Measurements from ENCODE around the gene PRRG2. TPM values are rescaled to one million over a fixed set of nuclear protein-coding genes. Genes with fewer than 3 reads are reported as not detected.

Gene PRRG2
- polyA plus RNA-seq, 1 donor = 0.18 TPM

DNA sequence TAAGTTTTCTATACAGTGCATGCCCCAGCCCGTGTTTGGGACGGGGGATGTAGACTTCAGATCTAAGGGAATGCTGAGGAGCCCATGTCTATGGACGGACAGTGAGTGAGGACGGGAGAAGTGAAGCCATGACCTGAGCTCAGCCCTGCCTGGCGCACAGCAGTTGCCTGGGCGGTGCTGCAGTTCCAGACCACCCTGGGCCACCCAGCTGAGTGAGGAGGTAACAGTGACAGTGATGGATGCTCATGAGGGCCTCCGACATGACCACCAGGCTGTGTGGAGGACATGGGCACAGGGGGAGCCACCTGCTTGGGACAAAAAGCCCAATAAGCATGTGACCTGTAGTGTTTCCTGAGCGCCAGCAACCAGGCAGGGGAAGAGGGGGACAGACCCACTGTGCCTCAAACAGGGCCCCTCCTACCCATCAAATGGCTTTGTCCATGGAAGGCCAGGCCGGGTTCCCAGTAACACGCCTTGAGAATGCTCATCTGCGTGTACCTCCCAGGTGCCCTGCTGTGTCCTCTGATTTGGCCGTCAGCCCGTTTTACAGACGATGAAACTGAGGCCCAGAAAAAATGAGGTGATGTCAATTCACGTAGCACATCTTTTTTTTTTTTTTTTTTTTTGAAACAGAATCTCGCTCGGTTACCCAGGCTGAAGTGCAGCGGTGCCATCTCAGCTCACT, 23.3 kb upstream of the PRRG2 start:
- DNase-seq = no peak

DNA sequence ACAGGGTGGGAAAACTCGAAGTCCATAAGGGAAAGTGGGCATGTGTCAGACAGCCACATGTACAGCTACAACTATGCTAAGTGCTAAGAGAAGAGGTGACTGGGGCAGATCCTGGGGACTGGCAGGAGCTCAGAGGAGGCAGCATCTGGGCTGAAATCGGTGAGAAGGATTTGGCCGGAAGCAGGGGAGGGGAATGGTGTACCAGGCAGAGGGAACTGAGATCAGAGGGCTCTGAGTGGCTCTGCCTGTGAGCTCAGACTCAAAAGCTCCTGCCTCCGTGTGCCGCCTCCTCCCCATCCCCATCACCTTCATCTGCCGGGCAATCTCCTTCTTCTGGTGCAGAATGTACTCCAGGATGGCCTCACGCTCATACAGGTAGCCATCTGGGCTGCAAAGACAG, 22.5 kb upstream of the PRRG2 start:
- no peak for DNase-seq

DNA sequence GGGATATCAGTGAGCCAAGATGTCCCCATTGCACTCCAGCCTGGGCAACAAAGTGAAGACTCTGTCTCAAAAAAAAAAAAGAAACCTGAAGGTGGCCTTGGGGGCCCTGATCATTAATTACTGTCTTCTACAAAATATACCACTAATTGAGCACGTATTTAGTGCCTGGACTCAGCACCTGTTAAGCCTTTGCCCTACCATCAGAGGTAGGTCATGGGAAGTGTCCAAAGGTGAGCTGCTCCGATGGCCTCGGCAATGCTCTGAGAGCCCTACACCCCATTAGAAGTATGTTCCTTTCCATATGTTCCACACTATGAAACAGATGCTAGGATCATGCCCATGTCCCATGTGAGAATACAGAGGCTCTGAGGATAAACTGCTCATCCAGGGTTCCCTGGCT, 21.7 kb upstream of the PRRG2 start:
- DNase-seq = no peak

DNA sequence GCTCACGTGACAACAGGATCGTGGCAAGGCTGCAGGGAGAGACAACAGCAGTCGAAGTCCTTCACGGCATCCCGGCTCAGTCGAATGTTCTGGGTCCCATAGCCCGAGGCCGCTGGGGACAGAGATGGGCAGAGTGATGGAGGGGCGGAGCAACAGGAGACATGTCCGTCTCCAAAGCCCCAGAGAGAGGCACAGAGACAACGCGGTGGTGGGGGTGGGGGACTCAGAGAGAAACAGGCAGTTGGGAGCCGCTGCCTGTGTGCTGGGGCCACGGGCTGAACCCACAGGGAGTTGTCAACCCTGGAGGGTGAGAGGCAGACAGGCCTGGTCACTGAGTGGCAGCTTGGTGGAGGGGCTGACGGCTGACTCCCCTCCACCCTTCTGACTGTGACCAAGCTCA, 21.2 kb upstream of the PRRG2 start:
- no peak for DNase-seq

DNA sequence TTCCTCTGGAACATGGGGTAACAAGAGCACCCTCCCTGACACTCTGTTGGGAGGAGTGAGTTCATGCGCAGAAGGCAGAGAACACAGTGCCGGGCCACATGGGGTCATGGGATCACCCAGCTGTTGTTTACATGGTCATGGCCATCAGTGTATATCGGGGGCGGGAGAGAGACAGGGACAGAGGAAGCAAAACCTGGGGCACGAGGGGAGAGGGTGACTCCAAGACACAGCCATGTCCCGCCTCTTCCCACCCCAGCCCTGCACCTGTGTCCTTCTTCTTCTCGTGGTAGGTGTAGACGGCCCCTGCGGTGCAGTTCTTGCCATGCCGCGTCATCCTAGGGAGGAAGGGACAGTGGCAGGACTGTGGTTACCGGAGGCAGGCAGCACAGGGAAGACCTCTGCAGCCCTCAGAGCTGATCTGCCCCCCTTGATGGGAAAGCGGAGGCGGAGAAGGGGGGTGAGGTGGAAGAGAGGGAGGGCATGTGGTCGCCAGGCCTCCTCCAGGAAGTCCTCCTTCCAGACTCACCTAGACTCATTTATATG, 20.7 kb upstream of the PRRG2 start:
- no peak for DNase-seq

DNA sequence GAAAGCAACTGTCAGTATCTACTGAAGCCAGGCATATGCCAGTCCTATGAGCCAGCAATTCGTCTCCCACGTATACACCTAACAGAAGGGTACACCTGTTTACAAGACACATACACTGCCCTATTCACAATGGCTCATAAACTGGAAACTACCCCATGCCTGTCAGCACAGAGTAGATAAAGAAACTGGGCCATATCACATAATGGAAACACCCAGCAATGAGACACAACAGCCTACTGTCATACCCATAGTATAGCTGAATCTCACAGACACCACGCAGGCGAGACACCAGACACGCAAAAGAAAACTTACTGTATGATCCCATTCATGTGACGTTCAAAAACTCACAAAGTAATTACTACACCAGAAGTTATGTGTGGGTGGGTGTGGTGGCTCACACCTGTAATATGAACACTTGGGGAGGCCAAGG, 16.5 kb upstream of the PRRG2 start:
- no peak for DNase-seq

DNA sequence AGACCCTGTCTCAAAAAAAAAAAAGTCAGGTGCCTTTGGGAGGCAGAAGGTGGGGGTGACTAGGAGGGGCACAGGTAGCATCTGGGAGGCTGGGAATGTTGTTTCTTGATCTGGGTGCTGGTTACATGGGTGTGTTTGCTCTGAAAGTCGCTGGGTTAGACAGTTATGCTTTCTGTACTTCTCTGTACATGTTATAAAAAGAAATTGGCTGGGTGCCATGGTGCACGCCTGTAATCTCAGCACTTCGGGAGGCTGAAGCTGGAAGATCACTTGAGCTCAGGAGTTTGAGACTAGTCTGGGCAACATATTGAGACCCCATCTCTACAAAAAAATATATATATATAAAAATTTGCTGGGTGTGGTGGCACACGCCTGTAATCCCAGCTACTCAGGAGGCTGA, 15.9 kb upstream of the PRRG2 start:
- no peak for DNase-seq

DNA sequence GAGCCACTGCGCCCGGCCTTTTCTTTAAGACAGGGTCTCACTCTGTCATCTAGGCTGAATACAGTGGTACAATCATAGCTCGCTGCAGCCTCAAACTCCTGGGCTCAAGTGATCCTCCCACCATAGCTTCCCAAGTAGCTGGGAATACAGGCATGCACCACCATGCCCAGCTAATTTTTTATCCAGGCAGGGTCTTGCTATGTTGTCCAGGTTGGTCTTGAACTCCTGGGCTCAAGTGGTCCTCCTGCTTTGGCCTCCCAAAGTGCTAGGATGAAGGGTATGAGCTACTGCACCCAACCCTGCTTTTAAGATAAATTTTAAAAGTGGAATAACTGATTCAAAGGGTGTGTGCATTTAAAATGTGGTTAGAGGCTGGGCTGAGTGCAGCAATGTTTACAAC, 14.8 kb upstream of the PRRG2 start:
- no peak for DNase-seq

DNA sequence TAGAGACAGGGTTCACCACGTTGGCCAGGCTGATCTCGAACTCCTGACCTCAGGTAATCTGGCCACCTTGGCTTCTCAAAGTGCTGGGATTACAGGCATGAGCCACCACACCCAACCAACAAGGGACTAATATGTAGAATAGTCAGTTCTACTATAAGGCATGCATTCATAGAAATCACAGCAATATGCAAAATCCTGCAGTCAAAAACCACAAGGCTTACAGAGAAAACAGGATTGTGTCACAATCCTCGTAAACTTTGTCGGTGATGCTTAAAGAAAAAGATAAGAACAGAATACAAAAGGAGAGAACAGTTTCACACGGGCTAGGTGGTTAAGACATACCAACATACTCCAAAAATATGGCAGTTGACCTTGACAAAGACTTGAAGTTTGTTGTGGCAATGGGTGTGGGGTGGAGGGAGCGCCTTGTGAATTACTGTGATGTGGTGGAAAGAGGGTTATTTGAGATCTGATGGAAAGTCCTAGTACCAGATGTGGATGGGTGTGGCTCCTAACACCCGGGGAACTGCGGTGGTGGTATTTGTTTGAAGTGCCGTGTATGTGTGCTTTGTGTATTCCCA, 13.2 kb upstream of the PRRG2 start:
- no peak for DNase-seq

DNA sequence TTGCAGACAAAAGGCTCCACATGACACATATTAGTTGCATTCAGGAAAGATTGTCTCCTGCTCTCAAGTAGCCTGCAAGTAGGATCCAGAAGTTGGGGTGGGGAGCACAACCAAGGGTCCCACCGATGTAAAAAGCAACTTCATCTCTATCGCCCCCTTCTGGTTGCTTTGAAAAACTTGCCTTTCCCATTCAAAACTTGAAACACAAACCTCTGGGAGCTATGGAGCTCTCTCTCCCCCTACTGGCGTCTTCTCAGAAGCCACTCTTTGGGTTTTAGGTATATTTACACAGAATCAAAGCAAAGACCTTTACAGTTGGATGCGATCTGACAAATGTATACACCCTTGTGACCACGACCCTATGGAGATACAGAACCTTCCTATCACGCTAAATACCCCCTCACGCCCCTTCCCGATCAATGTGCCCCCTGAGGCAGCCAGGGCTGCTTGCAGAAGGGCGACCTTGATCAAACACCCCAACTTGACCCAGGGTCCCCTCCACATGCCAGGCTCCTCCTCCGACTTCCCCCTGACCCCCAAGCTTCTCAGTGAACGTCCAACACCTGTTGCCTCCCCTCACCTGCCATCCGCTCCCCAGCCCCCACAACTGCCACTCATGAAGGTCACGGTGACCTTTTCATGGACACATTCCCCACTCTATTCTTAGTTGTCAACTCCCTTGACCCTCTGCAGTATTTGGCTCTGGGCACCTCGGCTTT, 10.8 kb upstream of the PRRG2 start:
- peak; percentile 81 for DNase-seq

DNA sequence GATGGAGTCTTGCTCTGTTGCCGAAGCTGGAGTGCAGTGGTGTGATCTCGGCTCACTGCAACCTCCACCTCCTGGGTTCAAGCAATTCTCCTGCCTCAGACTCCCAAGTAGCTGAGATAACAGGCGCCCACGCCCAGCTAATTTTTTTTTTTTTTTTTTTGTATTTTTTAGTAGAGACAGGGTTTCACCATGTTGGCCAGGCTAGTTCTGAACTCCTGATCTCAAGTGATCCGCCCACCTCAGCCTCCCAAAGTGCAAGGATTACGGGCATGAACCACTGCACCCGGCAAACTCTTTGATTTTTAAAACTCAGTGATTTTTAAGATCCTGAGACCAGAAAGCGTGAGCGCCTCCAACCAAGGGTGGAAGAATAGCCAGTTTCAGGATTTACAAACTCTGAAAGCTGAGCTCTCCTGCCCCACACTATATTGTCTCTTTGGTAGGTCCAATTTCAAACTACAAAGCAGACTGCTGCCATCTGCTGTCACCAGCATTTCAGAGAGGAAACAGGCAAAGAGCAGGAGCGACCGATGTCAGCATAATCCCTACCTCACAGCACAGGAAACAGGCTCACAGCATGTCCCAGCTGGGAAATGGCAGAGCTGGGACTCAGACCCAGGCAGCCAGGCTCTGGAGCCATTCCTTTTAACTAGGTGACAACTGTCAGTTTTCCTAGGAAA, 10.0 kb upstream of the PRRG2 start:
- no peak for DNase-seq

DNA sequence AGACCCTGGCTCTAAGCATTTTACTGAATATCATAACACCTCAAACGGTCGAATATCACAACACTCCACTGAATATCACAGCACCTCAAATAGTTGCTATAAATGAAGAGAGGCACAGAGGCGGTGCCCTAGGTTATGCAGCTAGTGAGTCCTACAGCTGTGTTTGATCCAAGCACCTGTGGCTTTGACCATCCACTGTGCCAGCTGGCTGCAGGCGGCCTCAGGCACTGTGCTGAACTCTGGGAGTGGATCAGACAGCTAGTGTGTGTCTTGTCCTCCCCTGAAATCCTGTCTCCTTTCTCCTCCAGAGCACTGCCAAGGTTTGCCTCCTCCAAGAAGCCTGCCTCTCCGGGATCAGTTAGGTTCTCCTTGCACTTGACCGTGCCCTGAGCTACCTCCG, 8.1 kb upstream of the PRRG2 start:
- DNase-seq = no peak

DNA sequence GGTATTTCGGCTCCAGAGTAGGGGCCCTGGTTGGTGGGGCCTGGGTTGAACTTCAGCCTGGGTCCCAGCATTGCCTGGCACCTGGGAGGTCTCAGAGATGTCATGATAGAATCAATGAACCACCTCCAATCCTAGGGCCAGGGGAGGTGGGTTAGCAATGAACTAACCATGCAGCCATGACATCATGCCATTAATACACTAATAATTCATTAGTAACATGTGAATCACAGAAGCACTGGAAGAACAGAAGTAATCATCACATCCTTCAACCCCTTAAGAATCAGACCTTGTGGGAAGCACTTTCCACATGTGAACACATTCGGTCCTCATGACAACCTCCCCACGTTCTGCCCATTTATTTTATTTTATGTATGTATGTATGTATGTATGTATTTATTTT, 7.7 kb upstream of the PRRG2 start:
- no peak for DNase-seq

DNA sequence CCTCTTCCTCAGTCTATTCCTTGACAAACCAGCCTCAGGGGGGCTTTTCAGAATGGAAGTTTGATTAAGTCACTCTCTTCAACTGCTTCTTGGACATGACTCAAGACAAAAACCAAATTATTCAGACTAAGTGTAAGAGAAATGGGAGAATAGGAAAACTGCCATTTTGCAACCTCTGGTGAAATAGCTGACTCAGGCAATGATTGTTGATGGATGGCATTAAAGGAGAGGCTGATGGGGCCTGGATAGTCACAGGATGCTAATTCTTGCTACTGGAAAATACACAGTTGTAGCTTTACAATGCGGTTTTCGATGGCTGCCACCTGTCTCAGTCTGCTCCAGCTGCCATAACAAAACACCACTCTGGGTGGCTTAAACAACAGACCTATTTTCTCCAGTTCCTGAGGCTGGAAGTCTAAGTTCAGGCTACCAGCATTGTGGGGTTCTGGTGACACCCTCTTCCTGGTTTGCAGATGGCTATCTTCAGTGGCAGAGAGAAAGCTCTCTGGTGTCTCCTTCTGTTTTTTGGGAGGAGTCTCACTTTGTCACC, 6.8 kb upstream of the PRRG2 start:
- no peak for DNase-seq

DNA sequence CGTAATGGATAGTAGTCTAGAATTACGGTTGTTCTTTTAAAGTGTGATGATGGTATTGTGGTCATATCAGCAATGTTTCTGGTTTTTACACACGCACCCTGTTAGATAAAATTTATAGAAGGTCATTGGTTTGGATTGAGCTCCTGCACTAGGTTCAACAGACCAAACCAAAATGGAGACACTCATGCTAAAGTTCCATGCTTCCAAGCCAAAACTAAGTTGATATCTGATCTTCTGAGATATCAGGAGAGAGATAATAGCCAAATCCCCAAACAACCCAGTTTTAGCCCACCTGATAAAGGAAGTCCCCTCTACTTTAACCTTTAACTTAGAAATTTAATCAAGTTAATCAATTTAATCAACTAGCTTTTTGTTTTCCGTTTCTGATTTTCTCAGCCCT, 1.9 kb upstream of the PRRG2 start:
- DNase-seq = no peak

DNA sequence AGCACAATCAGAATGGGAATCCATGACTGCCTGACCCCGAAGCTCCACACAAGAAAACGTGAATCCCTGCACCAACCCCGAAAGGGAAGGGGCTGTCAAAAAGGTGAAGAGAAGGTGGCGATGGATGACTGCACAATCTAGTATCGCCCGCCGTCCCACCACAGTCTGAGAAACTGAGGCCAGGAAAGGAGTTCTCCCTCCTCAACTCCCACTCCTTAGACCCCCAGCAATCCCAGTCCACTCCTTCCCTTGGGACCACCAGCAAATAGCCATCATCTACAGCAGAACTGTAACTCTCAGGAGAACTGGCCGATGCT, 1.2 kb upstream of the PRRG2 start:
- DNase-seq = no peak

DNA sequence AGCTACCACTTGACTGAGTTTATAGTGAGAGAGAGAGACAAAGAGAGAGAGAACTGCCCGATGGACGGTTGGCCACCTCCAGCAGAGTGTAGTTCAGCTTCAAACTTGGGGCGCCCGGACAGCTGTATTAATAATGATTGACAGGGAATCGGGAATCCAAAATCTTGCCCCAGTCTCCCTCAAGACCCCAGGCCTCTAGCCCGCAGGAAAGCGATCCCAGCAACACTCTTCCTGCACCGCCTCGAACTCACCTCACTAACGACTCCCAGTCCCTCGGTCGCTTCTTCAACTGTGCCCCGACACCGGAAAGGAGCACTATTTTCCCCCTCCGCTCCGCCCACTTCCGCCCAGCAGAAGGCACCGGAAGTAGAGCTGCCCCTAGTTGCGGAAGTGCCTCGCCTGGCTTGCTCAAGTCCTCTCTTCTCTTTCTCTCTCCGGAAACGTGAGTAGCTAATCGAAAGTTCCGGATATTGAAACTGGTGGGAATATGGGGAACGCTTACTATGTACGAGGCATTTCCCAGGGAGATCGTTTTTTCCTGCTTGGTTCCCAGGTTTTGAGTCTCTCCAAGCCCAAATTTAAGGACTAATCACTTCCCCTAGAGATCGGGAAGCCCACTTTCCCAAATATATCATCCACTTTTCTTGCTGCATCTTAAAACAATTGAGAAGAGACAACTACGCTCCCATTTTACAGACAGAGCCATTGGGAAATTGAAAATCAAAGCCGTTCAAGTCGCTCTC, 681 bp upstream of the PRRG2 start, which contains the start of gene NOSIP:
Gene NOSIP (minus strand): TSS at position 293 of the 743 bp plus-strand sequence. CDS start 19,865 bp downstream, outside the sequence.
- peak; percentile 97 for DNase-seq

DNA sequence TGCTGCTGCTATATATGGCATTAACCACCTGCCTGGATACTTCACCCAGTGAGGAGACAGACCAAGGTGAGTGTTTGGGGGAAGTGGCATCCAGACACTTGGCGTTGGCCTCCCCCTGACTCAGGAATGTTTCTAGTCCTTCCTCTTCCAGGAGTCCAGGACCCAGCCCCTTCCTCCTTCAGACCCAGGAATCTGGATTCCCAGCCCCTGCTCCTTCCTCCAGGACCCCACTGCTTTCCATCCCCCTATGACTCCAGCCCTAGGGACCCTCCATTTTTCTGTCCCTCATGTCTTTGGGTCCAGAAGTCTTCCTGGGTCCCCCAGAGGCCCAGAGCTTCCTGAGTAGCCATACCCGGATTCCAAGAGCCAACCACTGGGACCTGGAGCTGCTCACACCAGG, 2.1 kb downstream of the PRRG2 start:
- no peak for DNase-seq

DNA sequence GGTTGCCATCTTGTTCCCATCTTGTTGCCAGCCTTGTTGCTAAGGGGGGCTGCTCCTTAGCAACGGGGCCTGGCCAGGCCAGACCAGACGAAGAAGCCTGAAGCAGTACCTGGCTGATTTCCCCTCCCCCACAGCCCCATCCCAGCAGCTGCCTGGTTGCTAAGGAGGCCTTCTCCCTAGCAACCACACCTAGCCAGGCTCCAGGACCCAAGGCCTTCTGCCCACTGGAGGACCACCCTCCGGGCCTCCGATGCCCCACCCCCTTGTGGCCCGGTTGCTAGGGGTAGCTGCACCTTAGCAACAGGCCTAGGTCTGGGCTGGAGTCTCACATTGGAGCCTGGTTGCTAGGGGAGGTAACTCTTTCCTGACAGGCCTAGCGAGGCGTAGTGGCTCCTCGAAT, 3.9 kb downstream of the PRRG2 start:
- no peak for DNase-seq

DNA sequence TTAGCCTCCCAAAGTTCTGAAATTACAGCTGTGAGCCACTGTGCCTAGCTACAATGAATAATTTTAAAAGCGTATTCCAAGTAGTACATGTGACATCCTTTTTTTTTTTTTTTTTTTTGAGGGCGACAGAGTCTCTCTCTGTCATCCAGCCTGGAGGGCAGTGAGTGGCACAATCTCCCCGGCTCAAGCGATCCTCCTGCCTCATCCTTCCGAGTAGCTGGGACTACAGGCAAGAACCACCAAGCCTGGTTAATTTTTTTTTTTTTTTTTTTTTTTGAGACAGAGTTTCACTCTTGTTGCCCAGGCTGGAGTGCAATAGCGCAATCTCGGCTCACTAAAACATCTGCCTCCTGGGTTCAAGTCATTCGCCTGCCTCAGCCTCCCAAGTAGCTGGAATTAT, 6.1 kb downstream of the PRRG2 start:
- no peak for DNase-seq

DNA sequence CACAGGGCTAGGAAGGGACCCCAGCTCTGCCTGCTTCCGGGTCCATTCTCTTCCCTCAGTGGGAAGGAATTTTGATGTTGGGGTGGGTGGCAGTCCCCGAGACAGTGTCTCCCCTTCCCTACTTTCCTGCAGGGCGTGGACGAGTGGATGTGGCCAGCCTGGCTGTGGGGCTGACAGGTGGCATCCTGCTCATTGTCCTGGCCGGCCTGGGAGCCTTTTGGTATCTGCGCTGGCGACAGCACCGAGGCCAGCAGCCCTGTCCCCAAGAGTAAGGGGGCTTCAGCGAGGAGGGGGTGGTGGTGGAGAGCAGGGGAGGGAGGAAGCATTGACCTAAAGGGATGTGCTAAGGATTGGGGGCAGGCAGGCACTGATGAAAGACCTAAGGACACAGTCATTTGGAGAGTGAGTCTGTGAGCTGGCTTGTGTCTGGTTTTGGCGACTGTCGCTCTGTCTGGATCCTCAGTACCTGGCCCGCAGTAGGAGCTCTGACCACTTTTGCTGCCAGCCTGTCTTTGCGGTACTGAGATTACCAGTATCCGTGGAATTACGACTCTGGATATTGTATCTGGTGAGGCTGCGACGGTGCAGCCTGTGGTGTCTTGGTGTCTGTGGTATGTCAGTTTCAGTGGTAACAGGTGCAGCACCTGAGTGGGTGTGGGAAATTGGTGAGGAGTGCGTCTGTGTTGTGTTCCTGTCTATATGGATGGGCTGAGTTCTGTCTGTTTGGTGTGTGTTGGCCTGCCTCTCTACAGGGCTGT, 7.4 kb downstream of the PRRG2 start:
- DNase-seq = no peak

All from hindlimb muscle (tissue), 1 donor.